SK-N-SH treated with all-trans-retinoic acid at 6 μM for 48 hours (cell line): Measurements from ENCODE around the gene PXT1.

Source experiments
- CSRNP3 ChIP-seq: fragments of 250-450 bp; sonication (Bioruptor Pico); IDR thresholded peaks from 2 replicates; pipeline ENCODE4 v1.5.1; 2021; ENCODE audit warnings: mild to moderate bottlenecking, moderate library complexity
- ESRRG ChIP-seq: fragments of 250-450 bp; sonication (Bioruptor Pico); IDR thresholded peaks from 2 replicates; pipeline ENCODE4 v1.6.1; 2021; ENCODE audit warnings: mild to moderate bottlenecking
- PPARA ChIP-seq: fragments of 250-450 bp; sonication (Bioruptor Pico); IDR thresholded peaks from 2 replicates; pipeline ENCODE4 v1.5.0; 2020; ENCODE audit warnings: mild to moderate bottlenecking, borderline replicate concordance
- TSHZ2 ChIP-seq: fragments of 250-450 bp; sonication (Bioruptor Pico); IDR thresholded peaks from 2 replicates; pipeline ENCODE4 v1.5.0; 2020; ENCODE audit warnings: mild to moderate bottlenecking, moderate library complexity
- ZFP3 ChIP-seq: fragments of 250-450 bp; sonication (Bioruptor Pico); IDR thresholded peaks from 2 replicates; pipeline ENCODE4 v1.5.0; 2020; ENCODE audit warnings: mild to moderate bottlenecking, moderate library complexity
- ZFP30 ChIP-seq: fragments of 450-650 bp; formaldehyde crosslinking; IDR thresholded peaks from 2 replicates; pipeline ENCODE4 v1.5.0; 2022; ENCODE audit warnings: mild to moderate bottlenecking, moderate library complexity
- TF ChIP-seq, protein P1 (sequence below): fragments of 250-450 bp; sonication (Bioruptor Pico); IDR thresholded peaks from 2 replicates; pipeline ENCODE4 v1.8.0; 2020; ENCODE audit warnings: mild to moderate bottlenecking, moderate library complexity, borderline replicate concordance

- TF ChIP-seq TSHZ2 (CRISPR knock-in tag): peak; percentile 83; the same call in 1 of the 2 replicates
- TF ChIP-seq PPARA (CRISPR knock-in tag): no peak
- no peak for TF ChIP-seq ESRRG (CRISPR knock-in tag)
- TF ChIP-seq, protein P1, sequence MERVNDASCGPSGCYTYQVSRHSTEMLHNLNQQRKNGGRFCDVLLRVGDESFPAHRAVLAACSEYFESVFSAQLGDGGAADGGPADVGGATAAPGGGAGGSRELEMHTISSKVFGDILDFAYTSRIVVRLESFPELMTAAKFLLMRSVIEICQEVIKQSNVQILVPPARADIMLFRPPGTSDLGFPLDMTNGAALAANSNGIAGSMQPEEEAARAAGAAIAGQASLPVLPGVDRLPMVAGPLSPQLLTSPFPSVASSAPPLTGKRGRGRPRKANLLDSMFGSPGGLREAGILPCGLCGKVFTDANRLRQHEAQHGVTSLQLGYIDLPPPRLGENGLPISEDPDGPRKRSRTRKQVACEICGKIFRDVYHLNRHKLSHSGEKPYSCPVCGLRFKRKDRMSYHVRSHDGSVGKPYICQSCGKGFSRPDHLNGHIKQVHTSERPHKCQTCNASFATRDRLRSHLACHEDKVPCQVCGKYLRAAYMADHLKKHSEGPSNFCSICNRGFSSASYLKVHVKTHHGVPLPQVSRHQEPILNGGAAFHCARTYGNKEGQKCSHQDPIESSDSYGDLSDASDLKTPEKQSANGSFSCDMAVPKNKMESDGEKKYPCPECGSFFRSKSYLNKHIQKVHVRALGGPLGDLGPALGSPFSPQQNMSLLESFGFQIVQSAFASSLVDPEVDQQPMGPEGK: no peak
- peak; percentile 69 for TF ChIP-seq ZFP3
- TF ChIP-seq ZFP30 (CRISPR knock-in tag): no peak; the same call in 1 of the 2 replicates
- TF ChIP-seq CSRNP3 (CRISPR knock-in tag): no peak
Measured at GRCh38 chr6:36442671-36443470, at the start of gene PXT1, which contains the start of gene KCTD20.
